Stimulated activated CD8-positive, alpha-beta memory T cell treated with anti-CD3 and anti-CD28 coated beads, Interleukin-2, amount 100 ng/mL, for 48 hours (primary cell): ENCODE data around the gene RGL1.

Experiments
- DNase-seq, 2 donors: peaks; one replicate each; pipeline ENCODE4 v3.0.0-alpha.2; 2020; ENCODE audit warnings: low read depth in 2 of 2

Gene RGL1

DNA sequence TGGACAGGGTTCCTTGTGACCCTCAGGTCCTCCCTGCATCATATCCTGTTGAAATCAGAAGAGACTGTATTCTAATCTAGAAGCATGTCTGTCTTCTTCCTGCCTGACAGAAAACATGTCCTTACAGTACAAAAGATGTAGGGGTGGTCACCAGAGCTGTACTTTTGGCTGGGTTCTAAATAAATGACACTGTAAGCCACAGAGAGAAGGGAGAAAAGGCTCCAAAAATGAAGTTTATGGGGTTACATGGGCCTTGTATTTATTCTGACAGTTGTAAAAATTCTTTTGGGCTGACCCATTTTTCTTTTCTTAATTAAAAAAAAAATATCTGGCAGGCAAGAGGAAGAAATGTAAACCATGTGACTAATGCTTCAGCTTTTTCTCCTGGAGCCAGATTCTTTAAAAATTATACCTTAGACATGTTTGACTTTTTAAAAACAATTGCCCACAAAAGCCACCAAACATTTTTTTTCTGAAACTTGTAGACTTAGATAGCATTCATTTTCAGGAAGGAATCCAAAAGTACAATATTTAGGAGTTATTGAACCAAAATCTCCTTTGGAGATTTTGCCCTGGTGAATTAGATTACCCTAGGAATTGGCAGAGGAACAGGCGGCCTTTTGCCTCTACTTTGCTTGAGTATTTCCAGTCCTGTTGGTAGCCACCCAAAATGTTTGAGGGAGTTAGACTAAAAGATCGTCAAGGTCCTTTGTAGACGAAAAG is 17.1 kb downstream of the RGL1 start:
- DNase-seq, result no peak

DNA sequence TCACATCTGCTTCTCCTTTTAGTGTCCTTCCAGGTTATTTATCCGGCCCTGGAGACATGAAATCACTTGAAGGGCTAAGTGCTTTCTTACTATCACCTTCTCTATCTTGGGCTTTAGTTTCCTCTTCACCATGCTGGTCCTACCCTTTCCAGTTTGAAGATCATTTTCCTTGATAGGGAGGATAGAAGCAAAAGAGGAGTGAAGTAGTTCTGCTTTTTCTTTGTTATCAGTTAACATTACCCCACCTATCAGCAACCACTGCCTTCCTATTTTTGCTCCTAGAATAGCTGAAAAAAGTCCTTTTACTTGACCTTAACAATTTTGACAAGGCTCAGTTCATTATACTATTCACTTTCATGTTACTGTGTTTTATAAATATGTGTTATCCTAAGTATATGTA is 19.4 kb downstream of the RGL1 start:
- DNase-seq, result no peak

DNA sequence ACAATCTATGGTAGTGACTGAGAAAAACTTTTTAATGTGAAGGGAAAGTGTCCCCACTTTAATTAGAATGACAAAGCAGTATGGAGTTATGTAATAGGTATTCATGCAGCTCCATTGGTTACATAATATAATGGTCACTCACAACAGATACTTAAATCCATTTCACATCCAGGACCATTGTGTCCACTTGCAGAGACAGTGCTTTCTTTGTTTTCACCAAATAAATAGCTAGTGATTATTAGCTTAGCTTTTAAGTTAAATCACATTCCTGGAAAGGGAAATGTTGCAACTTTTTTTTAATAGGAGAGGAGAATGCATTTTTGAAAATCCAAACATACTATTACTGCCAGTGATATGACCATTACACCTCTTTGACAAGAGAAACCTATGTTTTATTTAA is 22.9 kb downstream of the RGL1 start:
- DNase-seq, result no peak

DNA sequence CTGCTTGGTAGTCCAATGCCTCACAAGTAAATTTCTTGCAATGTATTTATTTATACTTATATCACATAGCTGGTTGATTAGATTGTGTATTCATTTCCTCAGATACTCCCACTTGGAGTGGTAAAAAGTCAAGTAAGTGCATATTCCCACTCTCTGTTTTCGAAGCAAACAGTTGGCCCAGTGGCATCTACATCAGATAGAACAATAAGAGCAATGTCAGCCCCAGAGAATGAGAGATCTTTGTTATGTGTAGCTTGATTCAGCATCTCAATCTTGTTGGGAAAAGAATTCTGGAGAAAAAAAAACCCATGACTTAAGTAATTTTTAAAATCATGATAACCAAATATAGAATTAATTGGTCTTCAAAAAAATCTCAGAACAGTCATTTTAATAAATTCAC is 25.5 kb downstream of the RGL1 start:
- DNase-seq, result no peak

DNA sequence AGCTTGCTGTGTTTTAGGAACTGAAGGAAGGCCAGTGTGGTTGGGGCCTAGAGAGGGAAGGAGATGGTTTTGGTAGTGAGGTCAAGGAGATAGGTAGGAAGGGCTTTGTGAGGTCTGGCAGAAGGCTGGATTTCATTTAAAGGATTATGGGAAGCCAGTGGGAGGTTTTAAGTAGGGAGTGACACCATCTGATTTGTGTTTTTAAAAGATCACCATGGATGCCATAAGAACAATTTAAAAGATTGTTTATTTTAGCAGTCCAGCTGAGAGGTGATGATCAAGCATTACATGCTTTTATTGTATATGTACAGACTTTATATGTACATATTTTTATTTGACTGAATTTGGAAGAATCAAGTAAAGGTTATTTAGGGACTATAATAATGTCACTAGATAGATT is 26.4 kb downstream of the RGL1 start:
- no peak for DNase-seq

DNA sequence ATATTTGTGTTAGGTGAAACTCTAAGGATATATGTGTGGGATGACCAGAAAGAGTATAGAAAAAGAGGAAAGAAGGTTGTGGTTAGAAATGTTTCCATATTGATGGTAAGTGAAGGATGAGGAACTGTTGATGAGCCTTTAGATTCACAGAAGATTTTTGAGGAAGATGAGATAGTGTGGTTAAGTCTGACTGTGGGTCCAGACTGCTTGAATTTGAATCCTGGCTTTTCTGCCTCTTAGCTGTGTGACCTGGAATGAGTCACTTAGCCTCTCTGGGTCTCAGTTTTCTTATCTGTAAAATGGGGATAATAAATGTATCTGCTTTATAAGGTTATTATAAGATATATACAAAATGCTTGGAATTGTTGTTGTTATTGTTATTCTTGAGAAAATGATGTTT is 27.5 kb downstream of the RGL1 start:
- no peak for DNase-seq

DNA sequence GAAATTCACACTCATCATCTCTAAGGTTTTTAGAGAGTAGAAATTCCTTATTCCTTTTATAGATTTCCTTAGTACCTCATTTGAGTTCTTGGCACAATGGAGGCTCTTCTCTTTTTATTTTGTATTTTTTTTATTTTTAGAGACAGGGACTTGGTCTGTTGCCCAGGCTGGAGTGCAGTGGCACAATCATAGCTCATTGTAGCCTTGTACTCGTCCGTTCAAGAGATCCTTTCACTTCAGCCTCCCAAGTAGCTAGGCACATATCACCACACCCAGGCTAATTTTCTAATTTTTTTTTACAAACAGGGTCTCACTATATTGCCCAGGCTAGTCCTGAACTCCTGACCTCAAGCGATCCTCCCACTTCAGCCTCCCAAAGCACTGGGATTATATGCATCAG is 29.6 kb downstream of the RGL1 start:
- DNase-seq, result no peak

DNA sequence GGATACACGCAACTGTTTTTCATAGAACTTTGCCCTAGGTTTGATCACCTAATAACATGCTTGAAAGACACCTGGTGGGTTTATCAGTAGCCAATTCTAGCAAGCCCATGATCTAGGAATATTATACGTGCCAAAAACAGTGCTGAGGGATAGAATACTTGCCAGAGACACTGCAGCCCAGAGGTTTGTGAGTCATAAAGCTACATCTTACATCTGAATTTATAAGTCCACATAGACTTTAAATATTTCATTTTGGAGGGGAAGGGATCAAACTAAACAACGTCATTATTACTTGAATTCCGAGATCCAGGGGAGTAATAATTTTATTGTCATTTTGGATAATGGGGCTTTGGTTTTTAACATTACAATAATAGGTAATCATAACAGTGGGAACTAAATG is 31.7 kb downstream of the RGL1 start:
- no peak for DNase-seq

DNA sequence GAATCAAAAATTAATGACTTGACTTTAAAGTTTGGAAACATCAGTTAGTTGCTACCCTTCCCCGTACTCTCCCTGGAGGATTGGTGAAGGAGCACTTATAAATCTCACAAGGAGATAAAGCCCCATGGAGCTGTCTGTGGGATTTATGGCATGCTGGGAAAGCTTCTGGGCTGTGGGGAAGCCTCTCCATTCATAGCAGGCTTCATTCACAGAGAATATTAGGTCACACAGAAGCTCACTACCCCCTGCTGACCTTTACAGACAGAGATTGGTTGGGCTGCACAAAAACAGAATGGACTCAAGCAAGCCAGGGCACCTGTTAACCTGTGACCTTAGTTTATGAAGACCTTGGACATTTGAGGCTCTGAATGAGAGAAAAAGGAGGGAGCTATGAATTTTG is 32.1 kb downstream of the RGL1 start:
- DNase-seq, result no peak

DNA sequence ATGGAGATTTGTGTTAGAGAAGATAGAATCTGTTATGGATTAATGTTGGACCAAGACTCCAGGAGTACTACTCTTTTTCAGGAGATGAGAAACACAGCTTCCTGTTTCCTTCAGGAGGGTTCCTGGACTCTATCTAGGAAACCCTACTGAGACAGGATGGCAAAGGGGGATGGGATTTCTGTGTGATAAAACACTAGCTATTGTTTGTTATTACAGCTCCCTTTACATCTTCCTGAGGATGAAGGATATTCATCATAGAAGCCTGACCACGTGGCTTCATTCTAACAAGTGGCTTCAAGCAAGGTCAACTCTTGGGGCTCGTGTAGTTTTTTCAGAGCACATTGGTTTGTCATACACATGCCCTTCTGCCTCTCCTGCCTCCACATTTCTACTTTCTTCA is 33.3 kb downstream of the RGL1 start:
- DNase-seq, result no peak

DNA sequence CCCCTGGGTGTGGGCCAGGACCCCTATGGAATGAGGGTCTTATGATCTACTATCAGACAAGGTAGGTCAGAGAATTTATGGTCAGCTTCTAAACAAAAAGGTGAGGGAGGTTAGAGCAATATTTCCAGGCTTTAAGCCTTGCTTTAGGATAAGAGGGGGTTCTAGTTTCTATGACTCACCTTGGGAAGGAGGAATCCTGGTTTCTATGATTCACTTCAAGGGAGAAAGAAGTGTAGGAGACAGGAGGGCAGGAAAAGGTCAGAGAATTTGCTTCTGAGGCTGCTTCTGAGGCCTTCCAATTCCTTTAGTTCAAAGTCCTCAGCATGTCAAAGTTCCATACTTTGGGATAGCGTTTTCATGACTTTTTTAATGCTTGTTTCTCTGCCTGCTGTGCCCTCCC is 35.2 kb downstream of the RGL1 start:
- DNase-seq, result no peak

DNA sequence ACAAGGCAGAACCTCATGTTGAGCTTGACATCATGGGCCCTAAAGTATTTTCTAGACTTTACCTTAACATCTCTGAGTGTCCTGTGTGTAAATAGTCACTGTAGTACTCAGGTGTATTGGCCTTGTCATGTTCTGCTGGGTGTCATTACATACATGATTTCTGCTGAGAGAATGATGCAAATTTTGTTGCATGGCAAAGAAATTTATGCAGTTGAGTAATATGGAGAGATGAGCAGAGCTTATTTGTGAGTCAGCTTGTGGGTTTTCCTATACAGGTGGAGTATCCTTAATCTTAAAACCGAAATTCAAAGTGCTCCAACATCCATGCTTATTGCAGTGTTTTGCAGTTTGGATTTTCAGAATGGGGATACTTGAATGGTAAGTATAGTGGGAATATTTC is 36.6 kb downstream of the RGL1 start:
- DNase-seq, result no peak

DNA sequence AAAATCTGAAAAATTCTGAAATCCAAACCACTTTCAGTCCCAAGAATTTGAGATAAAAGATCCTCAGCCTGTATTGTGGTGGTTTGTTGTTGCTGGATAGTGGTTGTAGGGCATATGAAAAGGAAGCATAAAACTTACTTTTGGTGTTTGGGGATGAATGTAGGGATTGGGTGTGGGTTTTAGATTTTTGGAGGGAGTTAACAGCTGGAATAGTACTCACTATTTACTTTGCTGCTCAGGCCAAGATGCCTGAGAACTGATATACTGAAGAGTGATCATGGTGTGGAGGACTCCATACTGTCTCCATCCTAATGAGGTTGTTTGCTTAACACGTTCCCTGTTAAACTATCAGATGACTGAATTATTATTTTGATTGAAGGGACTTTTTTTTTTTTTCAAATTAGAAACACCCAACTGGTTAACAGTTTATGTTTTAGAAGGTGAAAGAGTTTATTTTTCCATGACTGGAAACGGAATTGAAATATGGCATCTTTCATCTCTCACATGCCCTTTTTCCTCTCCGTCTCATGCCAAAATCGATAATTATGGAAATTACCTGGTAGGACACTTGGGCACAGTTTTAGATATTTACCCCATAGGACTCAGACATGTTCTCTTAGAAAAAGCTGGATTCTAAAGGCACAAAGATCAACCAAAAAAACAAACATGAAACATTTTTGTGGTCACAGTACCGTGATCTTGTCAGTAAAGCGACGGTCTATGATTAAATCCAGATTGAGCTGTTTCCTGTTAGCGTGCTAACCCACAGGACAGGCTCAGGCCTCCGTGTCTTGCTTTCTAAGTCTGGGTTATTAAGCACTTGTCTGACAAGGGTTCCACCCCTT is 37.3 kb downstream of the RGL1 start:
- DNase-seq, result peak in 1 of 2 donors; percentile 2

DNA sequence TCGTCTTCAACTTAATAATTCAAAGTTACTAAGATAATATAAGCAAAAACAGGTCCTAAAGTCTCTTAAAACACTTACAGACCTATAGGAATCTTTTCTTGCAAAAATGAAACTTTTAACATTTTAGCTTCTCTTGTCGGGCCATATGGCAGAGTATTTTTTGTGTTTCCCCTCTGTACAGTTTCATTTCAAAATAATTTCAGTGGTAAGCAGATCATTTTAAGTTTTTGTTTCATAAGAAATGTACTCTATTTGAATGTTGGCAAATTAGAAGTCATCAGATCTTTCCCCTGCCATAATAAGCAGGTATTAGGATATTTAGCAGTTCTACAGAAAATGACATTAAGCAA is 37.9 kb downstream of the RGL1 start:
- no peak for DNase-seq

DNA sequence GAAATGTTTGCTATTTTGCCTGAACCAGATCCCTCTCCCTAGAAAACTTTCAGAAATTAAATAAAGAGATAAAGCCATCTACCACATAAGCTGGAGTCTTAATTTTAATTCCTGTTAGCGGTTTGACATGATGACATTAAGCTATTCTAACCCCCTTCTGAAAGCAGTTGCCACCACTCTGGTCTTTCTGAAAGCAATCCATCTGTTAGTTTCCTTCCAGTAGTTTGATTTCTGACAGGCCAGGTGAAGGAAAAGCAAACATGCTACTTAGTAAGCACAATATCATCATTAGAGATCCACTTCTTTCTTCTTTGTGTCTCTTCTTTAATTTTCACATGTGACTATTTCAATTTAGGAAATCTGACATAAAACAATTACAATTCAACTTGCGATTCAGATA is 39.9 kb downstream of the RGL1 start:
- DNase-seq, result no peak

DNA sequence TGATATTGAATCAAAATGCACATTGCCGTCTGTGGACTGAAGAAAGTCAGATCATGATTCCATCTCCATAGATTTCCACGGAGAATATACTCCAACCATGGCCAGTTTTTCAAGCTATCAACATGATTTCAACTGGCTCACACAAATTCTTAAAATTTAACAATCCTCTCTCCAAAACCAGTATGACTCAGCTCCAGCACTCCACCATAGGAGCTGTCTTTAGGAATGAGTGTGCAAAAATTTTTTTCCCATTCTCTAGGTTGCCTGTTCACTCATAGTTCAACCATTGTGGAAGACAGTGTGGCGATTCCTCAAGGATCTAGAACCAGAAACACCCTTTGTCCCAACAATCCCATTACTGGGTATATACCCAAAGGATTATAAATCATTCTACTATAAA is 40.8 kb downstream of the RGL1 start:
- DNase-seq, result no peak

DNA sequence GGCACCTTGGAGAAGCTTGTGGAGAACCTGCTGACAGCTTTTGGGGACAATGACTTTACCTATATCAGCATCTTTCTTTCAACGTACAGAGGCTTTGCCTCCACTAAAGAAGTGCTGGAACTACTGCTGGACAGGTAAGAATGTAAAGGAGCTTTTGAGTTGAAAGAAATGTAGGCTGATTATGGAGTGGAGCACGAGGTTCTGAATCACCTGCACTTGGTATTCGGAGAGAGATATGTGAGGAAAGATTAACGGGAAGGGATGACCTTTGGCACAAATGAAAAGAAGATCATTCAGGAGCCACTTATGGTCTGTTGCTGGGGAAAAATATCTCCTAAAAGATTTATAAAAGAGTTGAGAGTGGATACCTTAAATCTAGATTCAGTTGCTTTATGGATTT is 42.7 kb downstream of the RGL1 start:
- no peak for DNase-seq

DNA sequence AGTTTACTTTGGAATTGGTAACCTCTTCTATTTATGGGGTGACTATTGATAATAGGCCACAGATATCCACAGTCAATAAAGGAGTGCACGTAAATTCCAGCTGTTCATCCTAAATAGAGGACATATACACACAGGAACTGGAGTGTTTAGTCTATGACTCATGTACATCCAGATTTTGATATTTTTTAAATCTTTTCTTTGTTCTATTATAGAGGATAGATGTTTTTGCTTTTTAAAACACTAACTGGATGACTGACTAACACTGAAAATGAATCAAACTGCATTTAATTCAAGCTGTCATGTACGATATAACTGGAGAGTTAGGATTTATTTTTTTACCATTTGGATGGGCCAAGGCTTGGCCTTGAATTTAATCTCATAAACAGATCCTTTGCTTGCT is 45.9 kb downstream of the RGL1 start:
- DNase-seq, result no peak

DNA sequence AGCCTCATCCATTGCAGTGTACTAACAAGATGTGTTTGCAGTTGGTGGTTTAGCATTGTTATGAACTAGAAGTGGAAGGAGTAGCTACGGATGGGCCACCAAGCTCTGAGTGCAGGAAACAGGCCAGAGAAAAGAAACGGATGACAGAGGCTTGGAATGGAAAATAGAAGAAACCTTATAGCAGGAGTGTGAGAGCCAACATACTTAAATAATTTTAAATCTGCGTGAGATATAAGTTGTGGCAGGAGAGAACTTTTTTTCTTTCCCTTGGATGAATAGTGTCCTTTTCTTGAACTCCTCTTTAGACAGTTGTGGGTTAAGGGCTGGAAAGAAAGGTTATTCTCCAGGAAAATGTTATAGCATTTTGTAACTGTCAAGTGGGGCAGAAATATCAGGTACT is 54.2 kb downstream of the RGL1 start:
- DNase-seq, result no peak

DNA sequence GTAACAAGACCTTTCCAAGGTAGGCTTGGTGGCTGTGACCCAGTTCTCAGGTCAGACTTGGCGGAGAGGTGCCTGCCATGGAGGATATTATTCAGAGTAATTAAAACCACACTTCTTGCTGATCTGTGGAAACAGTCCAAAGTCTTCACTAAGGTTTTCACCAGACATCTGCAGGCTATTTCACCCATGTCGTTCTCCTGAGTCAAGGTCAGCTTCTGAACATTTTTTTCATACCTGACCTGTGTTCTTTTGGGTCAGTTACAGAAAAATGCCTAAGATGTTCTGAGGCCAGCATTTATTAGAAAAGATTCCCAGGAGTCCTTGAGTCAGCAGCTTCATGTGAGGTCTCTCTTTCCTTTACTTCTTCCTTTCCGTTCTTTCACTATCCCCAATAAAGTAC is 54.9 kb downstream of the RGL1 start:
- no peak for DNase-seq

DNA sequence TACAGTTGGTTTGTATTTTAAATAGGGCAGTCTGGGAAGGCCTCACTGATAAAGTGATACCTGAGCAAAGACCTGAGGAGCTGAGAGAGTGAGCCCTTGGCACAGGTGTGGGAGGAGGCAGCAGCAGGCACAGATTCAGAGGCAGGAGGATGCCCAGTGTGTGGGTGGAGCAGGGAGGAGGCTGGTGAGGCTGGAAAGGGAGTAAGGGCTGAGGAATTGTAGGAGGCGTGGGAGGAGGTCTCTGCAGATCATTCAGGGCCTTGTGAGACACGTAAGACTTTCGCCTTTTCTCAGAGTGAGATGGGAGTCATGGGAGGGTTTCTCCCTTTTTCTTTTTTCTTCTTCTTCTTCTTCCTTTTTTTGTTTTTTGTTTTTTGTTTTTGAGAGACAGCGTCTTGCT is 58.0 kb downstream of the RGL1 start:
- no peak for DNase-seq

DNA sequence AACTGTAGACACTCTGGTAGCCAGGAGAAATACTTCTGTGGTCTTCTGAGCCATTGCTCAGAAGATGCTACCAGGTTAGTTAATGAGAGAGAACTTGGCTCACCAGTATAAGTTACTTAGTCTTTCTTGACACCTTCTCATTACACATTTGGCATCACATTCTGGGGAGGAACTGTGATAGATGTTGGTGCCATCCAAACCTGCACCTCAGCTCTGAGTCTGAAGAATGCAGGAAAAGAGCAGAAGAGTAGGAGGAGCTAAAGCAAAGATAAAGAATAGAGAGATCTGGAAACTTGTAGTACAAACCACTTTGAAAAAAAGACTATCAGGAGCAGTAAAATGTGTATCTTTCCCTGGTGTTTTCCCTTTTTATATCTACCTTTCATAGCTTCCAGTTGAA is 58.9 kb downstream of the RGL1 start:
- DNase-seq, result no peak

DNA sequence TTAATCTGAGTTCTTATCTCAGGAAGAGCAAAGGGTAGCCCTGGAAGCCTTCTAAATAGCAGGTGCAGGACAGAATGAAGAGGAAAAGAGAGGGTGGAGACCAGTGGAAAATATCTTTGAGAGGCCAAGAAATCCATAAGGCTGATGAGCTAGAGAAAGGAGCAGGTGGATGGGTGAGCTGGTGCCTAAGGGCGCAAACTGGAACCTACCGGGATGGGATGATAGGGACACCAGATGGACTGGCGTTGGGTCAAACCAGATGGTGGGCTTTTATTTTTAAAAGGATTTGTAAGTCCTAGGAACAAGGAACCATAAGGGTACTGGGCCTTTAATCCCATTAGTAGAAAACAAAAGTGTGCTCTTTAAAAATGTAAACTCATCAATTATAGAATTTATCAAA is 59.7 kb downstream of the RGL1 start:
- DNase-seq, result no peak

DNA sequence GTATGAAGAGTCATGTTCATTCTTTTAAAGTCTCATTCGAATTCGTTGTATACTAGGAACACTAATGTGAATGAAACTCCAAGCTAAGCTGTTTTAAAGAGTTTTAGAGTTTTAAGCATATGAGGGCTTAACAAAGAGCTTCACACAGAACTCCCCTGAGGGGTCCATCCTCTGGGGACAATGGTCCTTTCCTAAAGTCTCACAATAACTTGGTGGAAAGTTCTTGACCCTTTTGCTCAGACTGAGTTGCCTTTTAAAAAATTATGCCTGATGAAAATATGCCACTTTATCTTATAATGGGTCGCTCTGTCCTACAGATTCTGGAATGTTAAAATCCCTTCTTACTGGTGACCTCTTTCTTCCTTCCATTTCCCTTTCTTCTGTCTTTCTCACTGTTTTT is 64.3 kb downstream of the RGL1 start:
- DNase-seq, result no peak
